Esophagus muscularis mucosa (tissue), 3 donors: ENCODE results near the gene COPRS.

ENCODE experiments used
- POLR2A ChIP-seq: fragments of 450-650 bp; IDR thresholded peaks from one replicate; pipeline ENCODE4 v1.6.1; 2017; ENCODE audit warnings: antibody characterized with exemption, moderate library complexity, mild to moderate bottlenecking, low read depth
- POLR2AphosphoS5 ChIP-seq, 2 donors: sonication (generic); formaldehyde crosslinking; IDR thresholded peaks; one replicate each; pipeline ENCODE4 v1.6.1; 2017; ENCODE audit warnings: antibody characterized with exemption in 2 of 2
- TF ChIP-seq, protein P1 (sequence below), 3 experiments: fragments of 200-600 bp in 2 of 3; fragments of 450-650 bp in 1 of 3; sonication (generic) in 2 of 3; IDR thresholded peaks; one replicate each; pipeline ENCODE4 v1.5.1; 2017 to 2019; ENCODE audit warnings: antibody characterized with exemption in 3 of 3, mild to moderate bottlenecking in 2 of 3, moderate library complexity in 1 of 3

DNA sequence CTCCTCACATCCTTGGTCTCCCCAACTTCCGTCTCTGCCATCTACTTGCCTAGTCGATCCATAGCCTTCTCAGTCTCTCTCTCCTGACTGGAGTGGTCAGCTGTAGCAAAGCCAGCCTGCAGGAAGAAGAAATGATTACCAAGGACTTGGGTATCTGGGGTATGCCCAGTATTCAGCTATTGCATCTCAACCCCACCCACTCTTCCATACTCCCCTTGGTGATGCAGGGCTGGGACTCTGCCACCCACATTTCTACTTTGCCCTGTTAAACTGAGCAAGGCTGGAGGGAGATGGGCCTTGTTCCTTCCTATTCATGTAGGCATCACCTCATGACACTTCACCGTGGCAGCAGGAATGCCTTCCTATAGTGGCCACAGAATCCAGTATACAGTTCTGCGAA is 2.3 kb downstream of the COPRS start:
- TF ChIP-seq POLR2A (no peak), POLR2AphosphoS5 (IDR thresholded peaks at IDR 0.05) (no peak)
- TF ChIP-seq, protein P1, sequence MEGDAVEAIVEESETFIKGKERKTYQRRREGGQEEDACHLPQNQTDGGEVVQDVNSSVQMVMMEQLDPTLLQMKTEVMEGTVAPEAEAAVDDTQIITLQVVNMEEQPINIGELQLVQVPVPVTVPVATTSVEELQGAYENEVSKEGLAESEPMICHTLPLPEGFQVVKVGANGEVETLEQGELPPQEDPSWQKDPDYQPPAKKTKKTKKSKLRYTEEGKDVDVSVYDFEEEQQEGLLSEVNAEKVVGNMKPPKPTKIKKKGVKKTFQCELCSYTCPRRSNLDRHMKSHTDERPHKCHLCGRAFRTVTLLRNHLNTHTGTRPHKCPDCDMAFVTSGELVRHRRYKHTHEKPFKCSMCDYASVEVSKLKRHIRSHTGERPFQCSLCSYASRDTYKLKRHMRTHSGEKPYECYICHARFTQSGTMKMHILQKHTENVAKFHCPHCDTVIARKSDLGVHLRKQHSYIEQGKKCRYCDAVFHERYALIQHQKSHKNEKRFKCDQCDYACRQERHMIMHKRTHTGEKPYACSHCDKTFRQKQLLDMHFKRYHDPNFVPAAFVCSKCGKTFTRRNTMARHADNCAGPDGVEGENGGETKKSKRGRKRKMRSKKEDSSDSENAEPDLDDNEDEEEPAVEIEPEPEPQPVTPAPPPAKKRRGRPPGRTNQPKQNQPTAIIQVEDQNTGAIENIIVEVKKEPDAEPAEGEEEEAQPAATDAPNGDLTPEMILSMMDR (IDR thresholded peaks at IDR 0.05) = no peak
